DND-41 (cell line): ENCODE results near the gene SGK1.

Experiments used
- ATAC-seq: fragments of 200-7000 bp; cut with Tn5 transposase; 3 replicates; pipeline ENCODE4 v1.9.1; 2021; ENCODE audit warnings: low read depth; ENCODE audit not compliant: insufficient read depth
- DNase-seq: peaks from one replicate; pipeline ENCODE4 v3.0.0-alpha.2; 2020
- H2AFZ ChIP-seq: 2 replicates; pipeline ENCODE4 v1.6.0; 2012; ENCODE audit warnings: low read depth, low read length
- H3K27ac ChIP-seq: 2 replicates; pipeline ENCODE4 v1.5.1; 2012; ENCODE audit warnings: low read length, inconsistent platforms
- H3K27me3 ChIP-seq: fragments of 200-600 bp; sonication (generic); 2 replicates; pipeline ENCODE4 v1.6.0; 2012; ENCODE audit warnings: low read length, mild to moderate bottlenecking, inconsistent platforms; ENCODE audit not compliant: insufficient read depth, poor library complexity
- H3K36me3 ChIP-seq: 2 replicates; pipeline ENCODE4 v1.5.1; 2012; ENCODE audit warnings: low read length, inconsistent platforms; ENCODE audit not compliant: insufficient read depth
- H3K4me1 ChIP-seq: 2 replicates; pipeline ENCODE4 v1.5.1; 2012; ENCODE audit warnings: mild to moderate bottlenecking, low read length; ENCODE audit not compliant: insufficient read depth
- H3K4me2 ChIP-seq: 2 replicates; pipeline ENCODE4 v1.6.0; 2012; ENCODE audit warnings: mild to moderate bottlenecking, moderate library complexity, low read length, inconsistent platforms; ENCODE audit not compliant: insufficient read depth
- H3K4me3 ChIP-seq, 2 experiments: fragments of 200-600 bp in 1 of 2; shearing (Covaris generic) in 1 of 2; 2 replicates each; pipeline ENCODE4 v1.5.1; 2012 to 2016; ENCODE audit warnings: inconsistent platforms in 2 of 2, low read length in 2 of 2, mild to moderate bottlenecking in 2 of 2, low read depth in 1 of 2, moderate library complexity in 1 of 2
- H3K79me2 ChIP-seq: 2 replicates; pipeline ENCODE4 v1.6.0; 2012; ENCODE audit warnings: low read length, inconsistent platforms; ENCODE audit not compliant: insufficient read depth
- H3K9ac ChIP-seq: 2 replicates; pipeline ENCODE4 v1.6.0; 2012; ENCODE audit warnings: low read depth, mild to moderate bottlenecking, inconsistent platforms, low read length, moderate library complexity
- H3K9me3 ChIP-seq: 2 replicates; pipeline ENCODE4 v1.5.1; 2012; ENCODE audit warnings: low read length, moderate library complexity, mild to moderate bottlenecking, inconsistent platforms; ENCODE audit not compliant: insufficient read depth, severe bottlenecking
- H4K20me1 ChIP-seq: 2 replicates; pipeline ENCODE4 v1.6.0; 2012; ENCODE audit warnings: low read length; ENCODE audit not compliant: insufficient read depth
- EZH2 ChIP-seq: IDR thresholded peaks from 3 replicates; pipeline ENCODE4 v1.6.1; 2012; ENCODE audit warnings: borderline replicate concordance, low read depth, mild to moderate bottlenecking, moderate library complexity, low read length, inconsistent platforms; ENCODE audit not compliant: severe bottlenecking
- TF ChIP-seq, protein P1 (sequence below): IDR thresholded peaks from 2 replicates; pipeline ENCODE4 v1.5.1; 2012; ENCODE audit warnings: borderline replicate concordance, low read length, moderate library complexity, mild to moderate bottlenecking; ENCODE audit not compliant: poor library complexity, severe bottlenecking; ENCODE audit errors: extremely low read depth

SGK1 gene

DNA sequence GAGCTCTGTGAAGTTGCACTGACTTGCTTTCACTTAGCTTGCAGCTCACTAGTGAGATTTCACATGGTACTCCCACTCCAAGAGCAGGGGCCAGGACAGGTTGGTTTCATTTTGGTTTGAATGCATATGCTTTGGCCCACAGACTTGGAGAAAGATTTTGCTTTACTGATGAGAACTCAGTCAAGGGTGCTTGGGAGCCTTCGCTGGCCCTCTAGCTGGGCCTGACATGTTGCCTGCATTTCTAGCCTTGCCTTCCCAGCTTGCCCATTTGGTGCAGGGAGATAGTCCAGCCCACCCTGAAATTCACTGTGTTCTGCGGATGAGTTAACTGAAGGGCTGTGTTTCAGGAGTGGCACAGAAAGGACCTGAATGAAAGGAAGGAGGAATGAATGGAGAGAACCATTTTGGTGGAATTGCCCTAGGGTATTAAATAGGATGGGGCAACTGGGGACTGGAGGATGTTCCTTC lies 1.9 kb downstream of the SGK1 start:
- H3K27me3 ChIP-seq: no peaks in the 10 kb centered on the region
- no peaks in the 10 kb centered on the region for H4K20me1 ChIP-seq
- H2AFZ ChIP-seq: no peak overlapping the region

DNA sequence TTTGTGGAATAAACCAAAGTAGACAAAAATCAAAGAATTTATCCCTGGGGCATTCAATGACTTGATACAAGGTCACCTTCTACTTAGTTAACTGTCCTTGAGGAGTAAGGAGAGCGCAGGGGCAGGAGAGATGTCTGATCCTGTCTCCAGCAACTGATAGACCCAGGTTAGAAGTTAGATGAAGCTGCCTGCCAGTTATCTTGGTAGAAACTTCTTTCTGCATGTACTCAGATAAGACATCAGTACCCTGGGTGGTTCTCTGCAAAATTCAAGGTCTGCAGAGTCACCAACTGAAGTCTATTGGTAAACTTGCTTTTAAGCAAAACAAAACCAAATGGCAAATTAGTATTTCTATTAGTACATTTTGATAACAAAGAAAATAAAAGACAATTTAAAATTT lies 2.7 kb downstream of the SGK1 start:
- no peaks in the 10 kb centered on the region for H3K79me2 ChIP-seq
- H3K36me3 ChIP-seq: no peaks in the 10 kb centered on the region
- H2AFZ ChIP-seq: no peak overlapping the region
- no peaks in the 10 kb centered on the region for H3K9me3 ChIP-seq
- H3K4me3 ChIP-seq: no peak overlapping the region
- no peaks in the 10 kb centered on the region for H3K27me3 ChIP-seq
- no peak for TF ChIP-seq EZH2
- TF ChIP-seq, protein P1, sequence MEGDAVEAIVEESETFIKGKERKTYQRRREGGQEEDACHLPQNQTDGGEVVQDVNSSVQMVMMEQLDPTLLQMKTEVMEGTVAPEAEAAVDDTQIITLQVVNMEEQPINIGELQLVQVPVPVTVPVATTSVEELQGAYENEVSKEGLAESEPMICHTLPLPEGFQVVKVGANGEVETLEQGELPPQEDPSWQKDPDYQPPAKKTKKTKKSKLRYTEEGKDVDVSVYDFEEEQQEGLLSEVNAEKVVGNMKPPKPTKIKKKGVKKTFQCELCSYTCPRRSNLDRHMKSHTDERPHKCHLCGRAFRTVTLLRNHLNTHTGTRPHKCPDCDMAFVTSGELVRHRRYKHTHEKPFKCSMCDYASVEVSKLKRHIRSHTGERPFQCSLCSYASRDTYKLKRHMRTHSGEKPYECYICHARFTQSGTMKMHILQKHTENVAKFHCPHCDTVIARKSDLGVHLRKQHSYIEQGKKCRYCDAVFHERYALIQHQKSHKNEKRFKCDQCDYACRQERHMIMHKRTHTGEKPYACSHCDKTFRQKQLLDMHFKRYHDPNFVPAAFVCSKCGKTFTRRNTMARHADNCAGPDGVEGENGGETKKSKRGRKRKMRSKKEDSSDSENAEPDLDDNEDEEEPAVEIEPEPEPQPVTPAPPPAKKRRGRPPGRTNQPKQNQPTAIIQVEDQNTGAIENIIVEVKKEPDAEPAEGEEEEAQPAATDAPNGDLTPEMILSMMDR: no peak
- H3K27ac ChIP-seq: no peak overlapping the region
- no peak overlapping the region for H3K9ac ChIP-seq
- DNase-seq (no peak), ATAC-seq (no peak)
- no peak overlapping the region for H3K4me2 ChIP-seq
- no peaks in the 10 kb centered on the region for H4K20me1 ChIP-seq
- H3K4me1 ChIP-seq: no peaks in the 10 kb centered on the region

More for the DNA sequence above, 1.9 kb downstream of the SGK1 start:
- DNase-seq (no peak), ATAC-seq (peak; percentile 53; the same call in 1 of the 3 replicates)
- Histone ChIP-seq H3K9me3 (no peaks in the 10 kb centered on the region), H3K27ac (no peak overlapping the region), H3K4me3 (no peak overlapping the region), H3K36me3 (no peaks in the 10 kb centered on the region), H3K4me2 (no peak overlapping the region), H3K9ac (no peak overlapping the region), H3K79me2 (no peaks in the 10 kb centered on the region), H3K4me1 (no peaks in the 10 kb centered on the region)
- TF ChIP-seq EZH2: no peak
- TF ChIP-seq, protein P1: no peak

DNA sequence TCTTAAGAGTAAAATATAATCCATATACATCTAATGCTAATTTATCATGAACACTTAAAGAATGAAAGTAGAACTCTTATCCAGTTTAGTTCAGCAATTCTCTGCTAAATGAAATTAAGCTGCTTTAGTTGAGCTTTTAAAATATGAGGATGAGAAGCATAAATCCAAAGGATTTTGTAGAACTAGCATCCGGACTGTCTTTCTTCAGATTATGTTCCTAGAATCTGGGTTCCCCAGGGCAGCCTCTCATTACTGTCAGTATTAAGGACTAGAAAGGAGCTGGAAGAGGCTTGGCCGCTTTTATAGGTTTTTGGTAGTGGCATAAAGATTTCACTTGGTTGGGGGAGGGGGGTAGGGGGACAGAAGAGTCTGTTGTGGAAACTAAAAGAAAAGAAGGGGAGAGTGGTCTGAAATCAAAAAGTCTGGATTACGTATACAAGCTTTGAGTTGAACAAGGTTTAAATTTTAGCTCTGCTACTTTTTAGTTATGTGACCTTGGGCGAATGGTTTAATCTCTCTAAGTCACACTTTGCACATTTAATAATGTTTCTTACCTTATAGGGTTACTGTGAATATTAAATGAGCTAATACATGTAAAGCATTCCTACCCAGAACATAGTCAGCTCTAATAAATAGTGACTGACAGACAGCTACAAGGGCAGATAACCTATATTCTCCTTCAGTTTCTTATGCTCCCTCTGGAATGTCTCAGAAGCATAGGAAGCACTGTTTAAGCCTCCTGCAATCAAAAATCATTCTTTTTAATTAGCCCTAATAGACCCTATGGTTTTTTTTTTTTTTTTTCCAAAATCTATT lies 3.7 kb downstream of the SGK1 start:
- Histone ChIP-seq H3K27me3 (no peaks in the 10 kb centered on the region), H3K4me1 (no peaks in the 10 kb centered on the region), H3K9me3 (no peaks in the 10 kb centered on the region), H4K20me1 (no peaks in the 10 kb centered on the region), H3K36me3 (no peaks in the 10 kb centered on the region), H2AFZ (no peak overlapping the region), H3K27ac (no peak overlapping the region), H3K4me2 (no peak overlapping the region), H3K4me3 (no peak overlapping the region), H3K79me2 (no peaks in the 10 kb centered on the region), H3K9ac (no peak overlapping the region)
- TF ChIP-seq EZH2: no peak
- TF ChIP-seq, protein P1: no peak
- DNase-seq (no peak), ATAC-seq (no peak)
